ENCODE measurements around the gene CA10. TPM values are rescaled to one million over a fixed set of nuclear protein-coding genes. Genes with fewer than 3 reads are reported as not detected.
A peak's percentile ranks its signal among the peaks of the same experiment; 100 is the strongest.

The CA10 gene
- polyA plus RNA-seq, 6 donors from 2014 or later = not detected

- DNase-seq = no peak
- Mint-ChIP-seq H3K36me3 (no peaks in the 10 kb centered on the region), H3K4me3 (no peak overlapping the region), H3K27ac (peak overlapping the region in 1 of 6 donors; percentile 88), H3K27me3 (peaks cover 0 to 4% (median 0%) of the 10 kb centered on the region in 3 donors), H3K4me1 (no peaks in the 10 kb centered on the region), H3K9me3 (peaks cover 0 to 17% (median 3%) of the 10 kb centered on the region in 7 donors)
- no peak for ATAC-seq (ENCODE audit: low read depth in 2 of 2)
Observed at GRCh38 chr17:51948128-51948527, 210.4 kb downstream of the CA10 start.

DNA sequence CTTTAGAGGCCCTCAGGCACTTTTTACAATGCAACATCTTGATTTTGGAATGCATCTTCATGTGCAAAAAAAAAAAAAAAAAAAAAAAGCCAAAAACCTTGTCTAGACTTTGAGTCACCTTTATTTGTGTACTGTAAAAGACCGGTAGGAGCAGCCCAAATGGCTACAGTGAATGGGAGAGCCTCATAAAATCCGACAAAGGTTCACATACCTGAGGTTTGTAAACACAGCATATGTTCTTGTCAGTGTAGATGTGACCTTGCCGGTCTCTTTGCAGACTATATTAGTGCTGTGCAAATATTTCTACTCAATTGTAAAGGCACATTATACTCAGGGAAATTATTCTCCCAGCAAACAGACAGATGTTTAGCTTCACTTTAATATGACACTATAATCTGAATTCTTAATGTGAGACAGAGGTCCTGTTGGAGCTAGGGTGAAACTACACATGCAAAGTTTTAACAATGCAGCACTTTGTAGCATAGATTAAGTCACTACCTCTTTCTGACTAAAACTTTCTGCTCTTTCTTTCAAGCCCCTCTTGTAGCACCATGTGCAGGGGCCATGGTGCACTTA is 211.3 kb downstream of the CA10 start:
- H3K27me3 Mint-ChIP-seq = peaks cover 0 to 4% (median 0%) of the 10 kb centered on the region in 3 donors
- H3K9me3 Mint-ChIP-seq = peaks cover 0 to 17% (median under 1%) of the 10 kb centered on the region in 7 donors
- no peak overlapping the region for H3K27ac Mint-ChIP-seq
- no peak for DNase-seq
- no peak overlapping the region for H3K4me3 Mint-ChIP-seq
- no peaks in the 10 kb centered on the region for H3K36me3 Mint-ChIP-seq
- H3K4me1 Mint-ChIP-seq = no peaks in the 10 kb centered on the region
- ATAC-seq (ENCODE audit: low read depth in 2 of 2) = no peak

GRCh38 chr17:51946311-51946710 is 212.2 kb downstream of the CA10 start:
- ATAC-seq (ENCODE audit: low read depth in 2 of 2) = no peak
- no peak for DNase-seq
- H3K9me3 Mint-ChIP-seq = peaks cover 0 to 12% (median 0%) of the 10 kb centered on the region in 7 donors
- no peak overlapping the region for H3K27ac Mint-ChIP-seq
- no peak overlapping the region for H3K4me3 Mint-ChIP-seq
- H3K27me3 Mint-ChIP-seq = peaks cover 0 to 4% (median 0%) of the 10 kb centered on the region in 3 donors
- no peaks in the 10 kb centered on the region for H3K36me3 Mint-ChIP-seq
- H3K4me1 Mint-ChIP-seq = no peaks in the 10 kb centered on the region

GRCh38 chr17:51941272-51941671 is 217.2 kb downstream of the CA10 start:
- H3K9me3 Mint-ChIP-seq = peaks cover 0 to 2% (median 0%) of the 10 kb centered on the region in 7 donors
- no peaks in the 10 kb centered on the region for H3K4me1 Mint-ChIP-seq
- DNase-seq (no peak), ATAC-seq (ENCODE audit: low read depth in 2 of 2) (no peak)
- no peaks in the 10 kb centered on the region for H3K36me3 Mint-ChIP-seq
- peaks cover 0 to 2% (median 0%) of the 10 kb centered on the region in 3 donors for H3K27me3 Mint-ChIP-seq
- H3K27ac Mint-ChIP-seq = no peak overlapping the region
- no peak overlapping the region for H3K4me3 Mint-ChIP-seq

- Mint-ChIP-seq H3K36me3 (no peaks in the 10 kb centered on the region), H3K4me1 (no peaks in the 10 kb centered on the region), H3K4me3 (no peak overlapping the region), H3K27me3 (peaks cover 0 to 5% (median 0%) of the 10 kb centered on the region in 3 donors), H3K9me3 (peaks cover 0 to 8% (median 0%) of the 10 kb centered on the region in 7 donors), H3K27ac (no peak overlapping the region)
- ATAC-seq (ENCODE audit: low read depth in 2 of 2) (no peak), DNase-seq (no peak)
Observed at GRCh38 chr17:51937264-51937663, 221.2 kb downstream of the CA10 start.

DNA sequence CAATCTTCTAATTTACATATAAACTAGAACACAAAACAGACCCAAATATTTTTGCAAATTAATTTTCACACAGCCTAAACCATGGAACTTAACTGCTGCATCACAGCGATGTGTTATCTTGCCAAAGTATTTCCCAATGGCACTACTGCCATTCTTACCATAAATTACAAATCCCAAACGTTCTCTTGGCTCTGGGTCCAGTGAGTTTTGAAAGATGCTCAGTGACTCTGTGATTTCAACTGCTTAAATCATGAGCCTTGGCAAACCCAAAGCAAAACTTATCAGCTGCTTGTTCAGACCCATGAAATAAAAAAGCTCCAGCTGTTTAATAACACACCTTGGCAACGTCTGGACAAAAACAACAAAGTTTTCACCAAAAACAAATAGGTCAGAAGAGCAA is 223.0 kb downstream of the CA10 start:
- Mint-ChIP-seq H3K27me3 (peaks cover 0 to 5% (median 0%) of the 10 kb centered on the region in 3 donors), H3K4me3 (no peak overlapping the region), H3K4me1 (no peaks in the 10 kb centered on the region), H3K27ac (no peak overlapping the region), H3K36me3 (no peaks in the 10 kb centered on the region), H3K9me3 (peaks cover 0 to 8% (median 4%) of the 10 kb centered on the region in 7 donors)
- ATAC-seq (ENCODE audit: low read depth in 2 of 2) (no peak), DNase-seq (no peak)

- H3K4me1 Mint-ChIP-seq = no peaks in the 10 kb centered on the region
- no peaks in the 10 kb centered on the region for H3K36me3 Mint-ChIP-seq
- ATAC-seq (ENCODE audit: low read depth in 2 of 2) (no peak), DNase-seq (no peak)
- H3K27me3 Mint-ChIP-seq = peaks cover 0 to 8% (median 5%) of the 10 kb centered on the region in 3 donors
- H3K9me3 Mint-ChIP-seq = peaks cover 0 to 13% (median 4%) of the 10 kb centered on the region in 7 donors
- H3K27ac Mint-ChIP-seq = no peak overlapping the region
- no peak overlapping the region for H3K4me3 Mint-ChIP-seq
Observed at GRCh38 chr17:51933647-51934046, 224.9 kb downstream of the CA10 start.

GRCh38 chr17:51926448-51926847 is 232.1 kb downstream of the CA10 start:
- Mint-ChIP-seq H3K4me1 (no peaks in the 10 kb centered on the region), H3K9me3 (peaks cover 0 to 5% (median 3%) of the 10 kb centered on the region in 7 donors), H3K4me3 (no peak overlapping the region), H3K27me3 (peaks cover 0 to 8% (median 4%) of the 10 kb centered on the region in 3 donors), H3K27ac (no peak overlapping the region), H3K36me3 (no peaks in the 10 kb centered on the region)
- ATAC-seq (ENCODE audit: low read depth in 2 of 2) = no peak
- DNase-seq = no peak

- no peaks in the 10 kb centered on the region for H3K36me3 Mint-ChIP-seq
- no peak for DNase-seq
Observed at GRCh38 chr17:51921500-51921899, 237.0 kb downstream of the CA10 start.

GRCh38 chr17:51914577-51914976 is 243.9 kb downstream of the CA10 start:
- Mint-ChIP-seq H3K27ac (no peak overlapping the region), H3K4me3 (no peak overlapping the region), H3K9me3 (peaks cover 0 to 3% (median 0%) of the 10 kb centered on the region in 7 donors), H3K36me3 (no peaks in the 10 kb centered on the region), H3K27me3 (no peaks in the 10 kb centered on the region), H3K4me1 (no peaks in the 10 kb centered on the region)
- DNase-seq = no peak
- no peak for ATAC-seq (ENCODE audit: low read depth in 2 of 2)

More at GRCh38 chr17:51921500-51921899, 237.0 kb downstream of the CA10 start:
- H3K27me3 Mint-ChIP-seq = peaks cover 0 to 4% (median 0%) of the 10 kb centered on the region in 3 donors
- H3K4me1 Mint-ChIP-seq = no peaks in the 10 kb centered on the region
- H3K9me3 Mint-ChIP-seq = peaks cover 0 to 4% (median 0%) of the 10 kb centered on the region in 7 donors
- H3K27ac Mint-ChIP-seq = no peak overlapping the region
- no peak for ATAC-seq (ENCODE audit: low read depth in 2 of 2)
- H3K4me3 Mint-ChIP-seq = no peak overlapping the region

GRCh38 chr17:51913491-51914205 is 244.9 kb downstream of the CA10 start:
- H3K36me3 Mint-ChIP-seq = no peaks in the 10 kb centered on the region
- no peak for DNase-seq
- H3K27me3 Mint-ChIP-seq = no peaks in the 10 kb centered on the region
- peaks cover 0 to 3% (median 0%) of the 10 kb centered on the region in 7 donors for H3K9me3 Mint-ChIP-seq
- H3K4me1 Mint-ChIP-seq = no peaks in the 10 kb centered on the region
- no peak overlapping the region for H3K27ac Mint-ChIP-seq
- no peak overlapping the region for H3K4me3 Mint-ChIP-seq
- no peak for ATAC-seq (ENCODE audit: low read depth in 2 of 2)

GRCh38 chr17:51912939-51913338 is 245.6 kb downstream of the CA10 start:
- no peaks in the 10 kb centered on the region for H3K36me3 Mint-ChIP-seq
- H3K4me3 Mint-ChIP-seq = no peak overlapping the region
- H3K27ac Mint-ChIP-seq = no peak overlapping the region
- ATAC-seq (ENCODE audit: low read depth in 2 of 2) (no peak), DNase-seq (no peak)
- peaks cover 0 to 3% (median 0%) of the 10 kb centered on the region in 7 donors for H3K9me3 Mint-ChIP-seq
- no peaks in the 10 kb centered on the region for H3K4me1 Mint-ChIP-seq
- no peaks in the 10 kb centered on the region for H3K27me3 Mint-ChIP-seq

GRCh38 chr17:51911237-51911636 is 247.3 kb downstream of the CA10 start:
- Mint-ChIP-seq H3K27me3 (no peaks in the 10 kb centered on the region), H3K9me3 (peaks cover 0 to 2% (median 0%) of the 10 kb centered on the region in 7 donors), H3K4me3 (no peak overlapping the region), H3K4me1 (no peaks in the 10 kb centered on the region), H3K27ac (no peak overlapping the region), H3K36me3 (no peaks in the 10 kb centered on the region)
- DNase-seq (no peak), ATAC-seq (ENCODE audit: low read depth in 2 of 2) (no peak)

- Mint-ChIP-seq H3K36me3 (no peaks in the 10 kb centered on the region), H3K4me3 (no peak overlapping the region), H3K27ac (no peak overlapping the region), H3K4me1 (no peaks in the 10 kb centered on the region), H3K27me3 (no peaks in the 10 kb centered on the region), H3K9me3 (no peaks in the 10 kb centered on the region)
- DNase-seq (no peak), ATAC-seq (ENCODE audit: low read depth in 2 of 2) (no peak)
Observed at GRCh38 chr17:51909971-51910370, 248.5 kb downstream of the CA10 start.

All from naive B cell (primary cell).